Esophagus squamous epithelium (tissue), 4 donors: ENCODE data around the gene RNF135.
"Not testable (repeated sequence)": the region's sequence is repeated elsewhere in the genome, so short reads cannot be mapped to it uniquely, and the experiment has no call there.

ENCODE experiments used
- POLR2A ChIP-seq, 4 donors: fragments of 450-650 bp; IDR thresholded peaks; one replicate each; pipeline ENCODE4 v1.6.1; 2017; ENCODE audit warnings: antibody characterized with exemption in 4 of 4, mild to moderate bottlenecking in 4 of 4, moderate library complexity in 3 of 4
- TF ChIP-seq, protein P1 (sequence below), 6 experiments: fragments of 450-650 bp in 4 of 6; fragments of 200-600 bp in 2 of 6; sonication (generic) in 2 of 6; IDR thresholded peaks; one replicate each; pipeline ENCODE4 v1.5.1; 2016 to 2019; ENCODE audit warnings: antibody characterized with exemption in 6 of 6, mild to moderate bottlenecking in 4 of 6, moderate library complexity in 4 of 6

DNA sequence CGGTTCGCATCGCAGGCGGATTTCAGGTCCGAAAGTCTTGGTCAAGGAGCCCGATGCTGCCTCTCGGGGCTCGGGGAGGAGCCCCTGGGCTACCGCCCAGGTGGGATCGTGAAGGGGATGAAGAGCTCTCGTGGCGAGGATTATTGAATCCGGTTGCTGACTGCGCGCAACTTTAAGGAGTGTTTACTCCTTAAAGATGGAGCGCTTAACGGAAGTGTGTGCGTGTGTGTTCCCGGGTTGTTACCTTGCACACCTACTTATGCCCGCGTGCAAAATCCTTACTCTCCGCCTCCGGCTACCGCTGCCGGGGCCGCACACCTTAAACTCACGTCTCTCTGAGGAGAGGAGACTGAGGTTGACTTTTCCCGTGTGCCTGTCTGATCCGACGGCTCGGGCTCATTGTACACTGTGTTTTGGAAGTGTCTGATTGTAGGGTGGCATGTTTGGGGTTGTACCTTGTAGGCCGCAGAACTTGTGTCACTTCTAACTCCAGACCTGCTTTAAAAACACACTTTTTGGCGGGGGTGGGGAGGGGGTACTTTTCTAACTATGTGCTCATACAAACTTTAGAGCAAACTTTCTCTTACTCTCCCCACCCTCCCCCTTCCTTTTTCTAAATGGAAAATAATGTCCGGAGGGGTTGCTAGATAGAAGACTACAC, 38.3 kb downstream of the RNF135 start:
- TF ChIP-seq, protein P1, sequence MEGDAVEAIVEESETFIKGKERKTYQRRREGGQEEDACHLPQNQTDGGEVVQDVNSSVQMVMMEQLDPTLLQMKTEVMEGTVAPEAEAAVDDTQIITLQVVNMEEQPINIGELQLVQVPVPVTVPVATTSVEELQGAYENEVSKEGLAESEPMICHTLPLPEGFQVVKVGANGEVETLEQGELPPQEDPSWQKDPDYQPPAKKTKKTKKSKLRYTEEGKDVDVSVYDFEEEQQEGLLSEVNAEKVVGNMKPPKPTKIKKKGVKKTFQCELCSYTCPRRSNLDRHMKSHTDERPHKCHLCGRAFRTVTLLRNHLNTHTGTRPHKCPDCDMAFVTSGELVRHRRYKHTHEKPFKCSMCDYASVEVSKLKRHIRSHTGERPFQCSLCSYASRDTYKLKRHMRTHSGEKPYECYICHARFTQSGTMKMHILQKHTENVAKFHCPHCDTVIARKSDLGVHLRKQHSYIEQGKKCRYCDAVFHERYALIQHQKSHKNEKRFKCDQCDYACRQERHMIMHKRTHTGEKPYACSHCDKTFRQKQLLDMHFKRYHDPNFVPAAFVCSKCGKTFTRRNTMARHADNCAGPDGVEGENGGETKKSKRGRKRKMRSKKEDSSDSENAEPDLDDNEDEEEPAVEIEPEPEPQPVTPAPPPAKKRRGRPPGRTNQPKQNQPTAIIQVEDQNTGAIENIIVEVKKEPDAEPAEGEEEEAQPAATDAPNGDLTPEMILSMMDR (IDR thresholded peaks at IDR 0.05): not testable (repeated sequence)
- TF ChIP-seq POLR2A (IDR thresholded peaks at IDR 0.05): not testable (repeated sequence)
